T1000 (cell line): ENCODE results near the gene AMMECR1.
A peak's percentile ranks its signal among the peaks of the same experiment; 100 is the strongest.

Experiments used
- DNase-seq: peaks from one replicate; lab custom pipeline; 2025; ENCODE audit warnings: mixed read lengths; lab: John Stamatoyannopoulos, UW

Gene AMMECR1

DNA sequence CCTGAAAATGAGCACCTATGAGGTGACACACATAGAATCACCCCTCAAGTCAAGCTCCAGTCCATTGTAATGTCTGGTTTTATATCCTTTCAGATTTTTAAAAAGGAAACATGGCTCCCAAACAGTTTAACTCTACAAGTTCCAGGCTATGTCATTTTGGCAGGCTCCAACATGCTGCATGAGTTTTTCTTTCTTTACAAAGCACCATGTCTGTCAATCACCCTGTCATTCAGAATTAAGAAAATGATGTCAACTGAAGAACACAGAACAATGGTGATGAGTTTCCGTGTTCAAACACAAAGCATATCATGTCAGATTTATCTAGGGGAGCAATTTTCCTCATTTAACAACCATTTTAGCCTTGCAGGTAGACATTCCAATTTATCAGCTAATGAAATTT is 106.5 kb downstream of the AMMECR1 start:
- DNase-seq, result no peak

DNA sequence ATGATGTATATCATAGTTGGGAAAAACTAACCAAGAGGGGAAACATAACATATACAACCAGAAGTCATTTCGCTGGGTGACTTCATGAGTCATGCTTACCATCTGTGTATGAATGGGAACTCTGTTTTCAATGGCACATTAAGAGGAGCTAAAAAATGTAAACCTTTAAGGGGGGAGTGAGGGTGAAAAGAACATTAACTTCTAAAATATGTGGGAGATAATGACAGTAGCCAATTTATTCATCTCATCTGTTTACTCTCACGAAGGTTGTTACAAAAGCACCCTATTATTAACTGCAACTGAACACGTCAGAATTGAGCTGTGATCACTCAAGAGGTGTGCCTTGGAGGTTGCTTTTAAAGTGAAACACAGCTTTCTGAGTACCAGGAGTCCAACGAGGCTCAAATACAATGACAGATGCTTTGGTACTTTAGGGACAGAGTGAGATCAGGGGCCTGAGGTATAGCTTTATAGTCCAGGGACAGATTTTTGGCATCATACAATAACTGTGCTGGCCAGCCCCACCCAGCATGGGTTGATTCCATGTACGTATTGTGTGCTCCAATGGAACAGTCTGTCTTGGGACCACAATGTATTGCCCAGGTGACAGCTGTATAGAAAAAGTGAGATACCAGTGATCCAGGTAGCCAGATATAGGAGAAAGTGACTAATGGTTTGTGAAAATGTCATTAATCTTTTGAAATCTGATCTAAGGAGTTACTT is 107.3 kb downstream of the AMMECR1 start:
- DNase-seq, result no peak

GRCh38 chrX:110208092-110208491 is 109.8 kb downstream of the AMMECR1 start:
- no peak for DNase-seq

- no peak for DNase-seq
Observed at GRCh38 chrX:110204986-110205385, 112.9 kb downstream of the AMMECR1 start.

DNA sequence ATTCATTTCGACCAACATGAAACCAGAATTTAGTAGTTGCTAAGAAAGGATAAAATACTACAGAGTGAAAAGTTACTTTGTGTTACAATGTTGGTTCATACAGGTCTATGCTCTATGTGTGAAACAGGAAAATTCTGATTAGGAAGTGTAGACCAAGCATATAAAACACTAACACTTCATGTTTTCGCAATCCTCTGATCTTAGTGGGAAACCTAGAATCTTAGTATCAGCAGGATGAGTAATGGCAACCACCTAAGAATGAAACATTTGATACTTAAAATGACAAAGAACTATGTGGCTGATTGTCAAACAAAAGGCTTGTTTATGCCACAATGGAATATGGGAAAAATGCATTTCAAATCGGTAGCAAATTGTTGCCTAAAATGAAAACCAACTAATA is 116.1 kb downstream of the AMMECR1 start:
- DNase-seq, result no peak

DNA sequence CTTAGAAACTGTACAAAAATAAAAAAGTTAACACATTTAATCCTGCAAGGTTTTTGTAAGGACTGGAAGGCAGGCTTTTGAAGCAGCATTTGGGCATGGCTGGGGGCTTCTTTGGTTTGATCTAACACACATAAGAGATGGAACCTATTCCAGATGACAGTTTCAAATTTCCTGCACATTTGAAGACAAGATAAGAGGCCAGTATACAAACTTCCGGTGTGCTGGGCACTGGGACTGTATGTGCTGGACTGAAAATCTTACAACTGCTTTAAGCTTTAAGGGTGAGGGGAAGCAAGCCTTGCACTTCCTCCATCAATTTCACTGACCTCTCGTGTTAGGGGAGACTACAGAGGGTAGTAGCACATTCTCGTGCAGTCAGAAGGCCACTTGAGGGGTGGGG is 122.9 kb downstream of the AMMECR1 start:
- no peak for DNase-seq

GRCh38 chrX:110192516-110192915 is 125.4 kb downstream of the AMMECR1 start:
- no peak for DNase-seq

GRCh38 chrX:110188701-110189558 is 129.0 kb downstream of the AMMECR1 start:
- no peak for DNase-seq

DNA sequence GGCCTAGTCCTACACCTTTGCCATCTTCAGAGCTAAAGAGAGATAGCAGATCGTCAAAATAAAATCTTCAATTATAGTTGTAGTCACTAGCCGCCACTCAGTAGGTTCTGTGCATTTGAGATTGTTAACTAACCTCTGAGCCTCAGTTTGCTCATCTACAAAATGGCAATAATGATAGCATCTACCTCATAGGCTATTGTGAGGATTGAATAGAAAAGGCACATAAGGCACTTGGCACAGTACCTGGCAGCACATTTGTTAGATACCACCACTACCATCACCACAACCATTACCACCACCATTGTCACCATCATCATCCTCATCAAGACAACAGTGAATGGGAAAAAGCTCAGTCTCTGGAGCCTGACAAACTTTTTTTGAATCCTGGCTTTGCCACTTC is 134.6 kb downstream of the AMMECR1 start:
- no peak for DNase-seq

DNA sequence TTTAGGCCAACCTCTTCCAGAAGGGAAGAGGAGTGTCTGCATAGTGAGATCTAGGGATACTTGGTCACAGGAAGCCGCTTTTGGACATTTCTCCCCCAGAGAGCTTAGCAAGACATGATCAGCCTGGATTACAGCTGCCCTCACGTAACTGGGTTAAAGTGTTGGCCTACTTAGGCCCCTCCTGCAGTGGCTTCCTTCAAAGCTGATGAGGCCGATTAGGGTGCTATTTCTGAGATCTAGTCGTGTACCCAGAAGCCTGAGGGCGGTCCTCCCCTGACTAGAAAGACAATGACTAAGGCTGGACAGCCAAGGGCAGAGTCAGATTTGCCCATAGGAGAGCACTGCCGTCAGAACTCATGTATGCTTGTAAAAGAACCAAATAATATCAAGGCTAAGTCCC is 135.0 kb downstream of the AMMECR1 start:
- DNase-seq, result no peak

GRCh38 chrX:110182362-110182761 is 135.5 kb downstream of the AMMECR1 start:
- no peak for DNase-seq

- no peak for DNase-seq
Observed at GRCh38 chrX:110181459-110182137, 136.3 kb downstream of the AMMECR1 start.

DNA sequence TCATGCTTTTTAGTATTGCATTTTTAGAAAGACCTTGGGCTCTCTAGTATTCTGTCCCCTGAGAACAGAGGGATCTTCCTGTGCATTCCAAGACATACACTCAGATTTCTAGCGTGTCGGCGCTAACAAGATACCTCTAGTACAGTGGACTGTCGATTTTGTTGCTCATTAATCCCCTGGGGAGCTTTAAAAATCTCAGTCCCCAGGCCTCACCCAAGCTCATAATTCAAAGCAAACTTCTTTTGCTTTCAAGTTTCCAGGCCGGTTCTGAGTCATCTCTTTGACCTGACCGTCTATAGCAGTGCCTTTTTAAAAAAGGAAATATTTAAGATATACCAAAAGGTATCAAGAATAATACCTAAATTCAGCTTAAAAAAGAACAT is 137.0 kb downstream of the AMMECR1 start:
- peak; percentile 8 for DNase-seq

DNA sequence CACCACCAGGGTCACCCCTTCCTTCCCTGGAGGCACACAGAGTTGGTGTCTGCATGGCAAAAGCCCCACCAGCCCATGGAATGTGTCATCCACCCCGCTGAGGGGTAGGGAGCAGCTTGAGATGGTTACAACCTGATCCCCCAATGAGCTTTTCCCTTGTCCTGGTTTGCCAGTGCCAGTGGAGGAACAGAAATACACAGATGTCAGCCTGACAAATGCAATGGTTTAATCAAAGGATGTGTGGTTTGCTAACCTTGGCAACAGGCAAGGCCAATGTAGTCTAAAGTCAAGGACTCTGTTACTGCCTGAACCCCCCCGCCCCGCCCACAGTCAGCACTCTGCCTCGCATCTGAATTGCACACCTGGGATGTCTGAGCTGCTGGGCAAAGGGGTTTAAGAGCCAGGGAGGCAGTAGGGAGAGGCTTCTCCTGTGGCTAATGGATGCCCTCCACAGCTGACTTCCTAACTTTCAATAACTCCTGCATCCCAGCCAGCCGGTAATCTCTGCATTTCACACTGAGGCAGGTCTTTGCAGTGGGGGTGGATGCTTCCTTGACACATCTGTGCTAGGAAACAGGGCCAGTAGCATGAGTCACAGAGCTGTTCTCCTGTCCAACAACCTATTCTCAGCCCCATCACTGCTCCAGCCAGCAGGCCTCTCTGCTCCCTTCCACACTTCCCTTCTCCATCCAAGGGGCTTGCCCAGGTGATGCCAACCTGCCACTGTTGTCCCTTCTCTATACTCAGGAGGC is 137.5 kb downstream of the AMMECR1 start:
- DNase-seq, result no peak

GRCh38 chrX:110178179-110178865 is 139.6 kb downstream of the AMMECR1 start:
- DNase-seq, result no peak

- DNase-seq, result no peak
Observed at GRCh38 chrX:110175696-110176095, 142.2 kb downstream of the AMMECR1 start.

DNA sequence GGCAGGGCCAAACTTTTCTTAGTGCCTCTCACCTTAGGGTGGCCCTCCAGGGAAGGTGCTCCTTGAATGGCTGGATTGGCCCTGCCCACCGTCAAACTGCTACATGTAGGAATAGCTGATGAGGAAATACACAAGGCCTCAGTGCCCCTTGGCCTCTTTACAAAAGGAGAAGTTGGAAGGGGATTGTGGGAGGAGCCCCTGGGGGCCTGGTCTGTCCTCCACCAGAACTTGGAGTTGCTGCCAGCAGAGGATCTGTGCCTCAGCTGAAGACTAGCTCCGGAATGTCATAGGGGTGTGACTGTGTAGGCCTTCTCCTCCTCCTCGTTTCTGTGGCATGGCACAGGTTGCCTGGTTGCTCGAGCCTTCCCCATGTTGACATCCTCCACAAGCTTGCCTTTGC is 142.7 kb downstream of the AMMECR1 start:
- DNase-seq, result no peak

GRCh38 chrX:110173192-110174175 is 144.4 kb downstream of the AMMECR1 start:
- no peak for DNase-seq

DNA sequence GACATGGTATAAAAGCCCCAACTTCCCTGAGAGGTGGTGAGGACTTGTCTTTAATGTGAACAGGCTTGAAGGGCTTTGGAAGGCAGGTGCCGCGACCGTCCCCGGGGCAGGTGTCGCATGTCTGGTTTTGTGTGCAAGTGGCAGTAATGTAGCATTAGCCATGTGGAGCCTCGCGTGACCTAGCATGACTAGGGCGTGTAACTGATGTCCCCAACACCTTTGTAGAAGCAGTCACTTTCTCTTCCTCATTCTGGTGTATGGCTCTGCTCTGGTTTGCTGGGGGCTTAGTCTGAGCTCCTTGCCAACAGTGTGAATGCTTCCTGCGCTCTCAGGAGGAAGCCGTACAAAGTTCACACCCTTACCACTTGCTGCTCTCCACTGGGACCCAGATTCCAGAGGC is 145.7 kb downstream of the AMMECR1 start:
- DNase-seq, result no peak

GRCh38 chrX:110171442-110171841 is 146.4 kb downstream of the AMMECR1 start:
- DNase-seq, result no peak
